Stimulated activated CD4-positive, alpha-beta T cell treated with anti-CD3 and anti-CD28 coated beads, Interleukin-12 subunit alpha, Interleukin-12 subunit beta, amount 100 ng/mL, for 48 hours (primary cell): ENCODE measurements around the gene COX14.
"Not testable (repeated sequence)": the region's sequence is repeated elsewhere in the genome, so short reads cannot be mapped to it uniquely, and the experiment has no call there.

ENCODE experiments used
- DNase-seq, 3 donors: peaks; one replicate each; pipeline ENCODE4 v3.0.0-alpha.2; 2020; ENCODE audit warnings: low read depth in 2 of 3, low spot score in 1 of 3

The COX14 gene

DNA sequence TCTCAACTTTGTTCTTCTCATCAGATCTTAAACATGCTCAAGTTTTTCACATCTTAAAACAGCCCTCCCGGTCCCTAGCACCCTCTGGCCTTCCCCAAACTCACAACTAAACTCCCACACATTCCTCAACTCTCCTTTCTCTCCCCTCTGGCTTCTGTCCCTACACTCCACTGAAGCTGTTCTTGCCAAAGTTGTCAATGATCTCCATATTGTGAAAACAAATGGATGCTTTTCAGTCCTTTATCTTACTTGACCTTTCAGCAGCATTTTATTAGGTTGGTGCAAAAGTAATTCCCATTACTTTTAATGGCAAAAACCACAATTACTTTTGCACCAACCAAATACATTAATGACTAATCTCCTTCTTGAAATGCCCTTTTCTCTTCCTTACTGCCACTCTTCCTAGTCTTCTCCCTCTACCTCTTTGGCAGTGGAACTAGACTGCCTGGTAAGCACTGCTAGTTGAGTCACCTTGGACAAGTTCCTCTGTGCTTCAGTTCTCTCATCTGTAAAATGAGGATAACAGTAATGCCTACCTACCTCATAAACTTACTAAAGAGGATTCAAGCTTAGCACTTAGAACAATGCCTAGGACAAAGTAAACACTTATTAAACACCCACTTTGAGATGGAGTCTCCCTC lies 39.1 kb downstream of the COX14 start:
- DNase-seq = no peak

DNA sequence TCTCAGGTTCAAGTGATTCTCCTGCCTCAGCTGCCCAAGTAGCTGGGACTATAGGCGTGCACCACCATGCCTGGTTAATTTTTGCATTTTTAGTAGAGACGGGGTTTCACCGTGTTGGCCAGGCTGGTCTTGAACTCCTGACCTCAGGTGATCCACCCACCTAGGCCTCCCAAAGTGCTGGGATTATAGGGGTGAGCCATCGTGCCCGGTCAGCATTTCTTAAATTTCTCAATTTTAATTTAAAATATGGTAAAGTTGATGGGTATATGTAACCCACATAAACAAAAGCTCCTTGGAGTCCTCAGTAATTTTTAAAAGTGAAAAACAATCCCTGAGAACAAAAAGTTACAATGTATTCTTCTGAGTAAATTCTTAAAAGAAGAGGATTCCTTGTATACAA lies 42.9 kb downstream of the COX14 start:
- not testable (repeated sequence) for DNase-seq

DNA sequence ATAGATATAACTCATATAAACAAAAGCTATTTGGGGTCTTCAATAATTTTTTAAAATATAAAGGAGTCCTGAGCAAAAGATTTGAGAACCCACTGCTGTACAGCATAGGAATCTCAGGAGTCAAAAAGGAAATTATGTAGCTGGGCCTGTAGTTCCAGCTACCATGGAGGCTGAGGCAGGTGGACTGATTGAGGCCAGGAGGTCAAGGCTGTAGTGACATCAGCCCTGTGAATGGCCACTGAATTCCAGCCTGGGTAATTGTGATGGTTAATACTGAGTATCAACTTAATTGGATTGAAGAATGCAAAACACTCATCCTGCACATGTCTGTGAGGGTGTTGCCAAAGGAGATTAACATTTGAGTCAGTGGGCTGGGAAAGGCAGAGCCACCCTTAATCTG lies 44.6 kb downstream of the COX14 start:
- no peak for DNase-seq

DNA sequence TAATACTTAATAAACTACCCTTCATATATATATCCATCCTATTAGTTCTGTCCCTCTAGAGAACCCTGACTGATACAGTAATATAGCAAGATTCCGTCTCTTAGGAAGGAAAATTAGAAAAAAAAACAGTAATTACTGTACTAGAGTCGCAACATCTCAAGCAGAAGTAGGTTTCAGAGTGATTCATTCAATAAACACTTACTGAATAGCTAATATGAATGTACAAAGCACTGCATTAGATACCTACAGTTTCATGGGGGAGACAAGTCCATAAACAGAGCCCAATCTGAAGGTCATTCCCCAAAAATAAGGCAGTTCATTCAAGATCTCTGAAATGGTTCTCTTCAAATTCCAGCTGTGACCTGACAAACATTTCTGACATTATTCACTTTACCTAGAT lies 45.2 kb downstream of the COX14 start:
- DNase-seq = no peak

DNA sequence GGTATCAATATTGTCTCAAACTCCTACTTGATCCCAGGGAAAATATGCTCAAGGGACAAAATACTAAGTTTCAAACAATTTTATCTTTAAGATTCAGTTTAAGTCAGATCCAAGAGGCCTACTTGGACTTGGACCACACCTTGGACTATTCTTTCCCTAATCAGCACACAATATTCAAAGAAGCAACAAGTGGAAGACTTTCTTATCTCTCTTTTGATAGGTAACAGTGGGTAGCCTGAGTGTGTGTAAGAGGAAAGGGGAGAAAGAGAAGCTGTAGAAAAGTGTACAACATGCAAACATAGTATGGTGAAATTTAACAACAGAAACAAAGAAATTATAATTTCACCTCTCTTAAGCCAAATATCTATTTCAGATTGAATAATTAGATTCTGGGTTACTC lies 48.6 kb downstream of the COX14 start:
- DNase-seq = no peak

DNA sequence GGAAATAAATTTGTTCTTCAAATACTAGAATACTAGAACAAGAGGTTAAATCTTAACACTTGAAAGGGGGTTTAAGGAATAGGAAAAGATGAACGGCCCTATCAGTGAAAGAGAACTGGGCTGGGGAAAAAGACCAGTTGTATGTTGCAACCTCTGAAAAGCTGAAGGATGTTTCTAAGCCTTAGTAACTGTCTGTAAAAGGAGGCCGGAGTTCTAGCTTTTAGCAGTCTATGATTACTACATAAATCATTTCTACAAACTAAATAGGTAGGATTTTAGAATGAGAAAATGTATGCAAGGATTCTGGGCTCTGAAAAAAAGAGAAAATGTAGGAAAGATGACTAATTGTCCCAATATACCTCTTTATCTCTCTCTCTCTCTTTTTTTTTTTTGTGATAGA lies 50.2 kb downstream of the COX14 start:
- DNase-seq = no peak

DNA sequence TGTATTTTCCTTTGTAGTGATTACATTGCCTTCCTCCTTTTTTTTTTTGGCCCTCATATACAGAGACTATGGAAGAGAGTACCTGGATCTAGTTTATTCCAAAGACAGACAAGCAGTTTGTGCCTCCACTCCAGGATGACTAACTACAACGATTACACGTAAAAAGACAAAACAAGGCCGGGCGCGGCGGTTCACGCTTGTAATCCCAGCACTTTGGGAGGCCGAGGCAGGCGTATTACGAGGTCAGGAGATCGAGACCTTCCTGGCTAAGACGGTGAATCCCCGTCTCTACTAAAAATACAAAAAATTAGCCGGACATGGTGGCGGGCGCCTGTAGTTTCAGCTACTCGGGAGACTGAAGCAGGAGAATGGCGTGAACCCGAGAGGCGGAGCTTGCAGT lies 52.9 kb downstream of the COX14 start:
- no peak for DNase-seq

DNA sequence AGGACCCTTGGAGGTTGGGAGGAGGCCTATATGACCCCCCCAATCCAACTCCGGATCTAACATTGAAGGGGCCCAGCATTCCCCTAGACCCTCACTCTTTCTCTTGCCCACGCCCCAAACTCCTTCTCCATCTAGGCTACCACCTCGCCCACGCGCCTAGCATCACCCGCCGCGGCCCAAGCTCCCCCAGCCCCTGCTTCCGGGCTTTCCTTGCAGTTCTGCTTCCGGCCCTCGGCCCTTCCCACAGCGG lies 54.7 kb downstream of the COX14 start:
- DNase-seq = peak; percentile 53 to 56 (median 56)

DNA sequence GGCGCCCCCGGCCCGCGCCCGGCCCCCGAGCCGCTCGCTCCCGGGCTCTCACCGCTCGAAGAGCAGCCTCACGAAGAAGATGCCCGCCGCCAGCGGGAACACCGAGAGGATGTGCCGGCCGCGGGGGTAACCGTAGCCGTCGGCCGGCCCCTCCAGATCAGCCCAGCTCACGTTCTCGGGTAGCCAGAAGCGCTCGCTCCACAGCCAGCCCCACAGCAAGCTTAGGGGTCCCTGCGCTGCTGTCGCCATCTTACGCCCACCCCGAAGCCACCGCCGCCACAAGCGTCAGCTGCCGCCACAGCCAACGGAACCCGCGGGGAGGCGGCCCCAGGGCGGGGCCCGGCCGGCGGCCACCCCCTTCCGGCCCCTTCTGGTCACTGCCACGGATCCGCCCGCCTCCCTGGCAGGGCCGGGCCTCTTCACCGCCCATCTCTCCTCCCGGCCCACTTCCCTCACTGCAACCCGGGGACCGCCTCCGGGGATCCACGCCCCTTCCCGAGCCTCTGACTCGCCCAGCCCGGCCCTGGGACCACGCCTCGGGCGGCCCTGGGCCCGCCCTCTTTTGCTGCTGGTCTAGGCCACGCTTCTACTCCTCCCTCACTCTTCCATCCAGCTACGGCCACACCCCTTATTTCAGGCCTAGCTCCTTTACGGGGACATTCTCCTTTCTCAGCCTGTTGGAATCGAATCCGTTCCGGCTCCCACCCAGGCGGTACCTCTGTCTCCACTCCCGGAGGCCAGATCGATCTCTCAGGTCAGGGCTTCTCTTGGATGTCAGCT lies 55.2 kb downstream of the COX14 start, which contains the start of gene CERS5:
Gene CERS5, minus strand, starts transcription at position 321 of the 780 bp plus-strand sequence. Its CDS starts 72 bp downstream, at position 249.
- DNase-seq = peak; percentile 96 to 98 (median 98)
